Stomach smooth muscle (tissue), 2 donors: ENCODE results near the gene CDCA3.
"Not testable (repeated sequence)": the region's sequence is repeated elsewhere in the genome, so short reads cannot be mapped to it uniquely, and the experiment has no call there.

Experiments
- H3K27ac ChIP-seq: one replicate; pipeline ENCODE4 v1.7.0; 2013; ENCODE audit warnings: mild to moderate bottlenecking, low read length, inconsistent platforms
- H3K27me3 ChIP-seq, 2 donors: one replicate each; pipeline ENCODE4 v1.7.0; 2013; ENCODE audit warnings: low read length in 2 of 2; ENCODE audit not compliant: insufficient read depth in 2 of 2, control insufficient read depth in 1 of 2
- H3K36me3 ChIP-seq, 2 donors: one replicate each; pipeline ENCODE4 v1.7.0; 2013; ENCODE audit warnings: low read length in 2 of 2; ENCODE audit not compliant: control insufficient read depth in 2 of 2, insufficient read depth in 2 of 2
- H3K4me1 ChIP-seq: one replicate; pipeline ENCODE4 v1.7.0; 2013; ENCODE audit warnings: low read length; ENCODE audit not compliant: control insufficient read depth, insufficient read depth
- H3K4me3 ChIP-seq, 2 donors: one replicate each; pipeline ENCODE4 v1.7.0; 2013; ENCODE audit warnings: low read length in 2 of 2
- H3K9ac ChIP-seq, 2 donors: one replicate each; pipeline ENCODE4 v1.7.0; 2013; ENCODE audit warnings: low read length in 2 of 2, mild to moderate bottlenecking in 1 of 2
- H3K9me3 ChIP-seq, 2 donors: one replicate each; pipeline ENCODE4 v1.7.0; 2013; ENCODE audit warnings: low read length in 2 of 2; ENCODE audit not compliant: control insufficient read depth in 2 of 2
- donor health status: healthy.
- donor health status: Pancreatic carcinoma.

The CDCA3 gene

GRCh38 chr12:6851153-6851920 lies at the start of gene CDCA3:
Gene CDCA3, minus strand, starts transcription at chr12:6851286. Its CDS starts 334 bp downstream, at chr12:6850952.
- H3K4me1 ChIP-seq: peaks cover 25% of the 10 kb centered on the region
- H3K36me3 ChIP-seq: peaks cover 16 to 28% of the 10 kb centered on the region in 2 donors
- H3K9me3 ChIP-seq: no peaks in the 10 kb centered on the region
- H3K9ac ChIP-seq: peak within 1 kb of the TSS; percentile 66 to 92
- H3K27ac ChIP-seq: peak within 1 kb of the TSS; percentile 96
- H3K4me3 ChIP-seq: peak within 1 kb of the TSS; percentile 82 to 99
- no peaks in the 10 kb centered on the region for H3K27me3 ChIP-seq

DNA sequence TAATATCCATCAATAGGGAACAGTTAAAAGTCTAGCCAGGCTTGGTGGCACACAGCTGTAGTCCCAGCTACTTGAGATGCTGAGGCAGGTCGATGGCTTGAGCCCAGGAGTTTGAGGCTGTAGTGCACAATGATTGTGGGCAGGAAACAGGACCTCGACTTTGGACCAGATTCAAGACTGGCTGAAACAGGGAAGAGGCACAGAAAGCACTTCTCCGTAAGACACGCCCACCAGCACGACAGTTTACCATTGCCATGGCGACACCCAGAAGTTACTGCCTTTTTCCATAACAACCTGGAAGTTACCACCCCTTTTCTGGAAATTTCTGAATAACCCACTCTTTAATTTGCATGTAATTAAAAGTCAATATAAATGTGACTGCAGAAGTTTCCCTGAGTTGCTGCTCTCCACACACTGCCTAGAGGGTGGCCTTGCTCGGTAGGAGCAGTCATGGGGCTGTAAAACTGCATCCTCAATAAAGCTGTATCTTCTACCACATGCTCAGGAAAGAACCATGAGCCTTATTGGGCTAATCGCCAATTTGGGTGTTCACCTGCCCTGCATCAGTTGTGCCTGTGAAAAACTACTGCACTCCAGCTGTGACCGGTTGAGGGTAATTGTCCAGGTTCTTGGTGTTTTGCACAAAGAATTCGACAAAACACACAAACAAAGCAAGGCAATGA lies 48.9 kb upstream of the CDCA3 start:
- no peak overlapping the region for H3K9ac ChIP-seq
- H3K27me3 ChIP-seq: no peaks in the 10 kb centered on the region
- H3K4me1 ChIP-seq: peaks cover 14% of the 10 kb centered on the region
- H3K9me3 ChIP-seq: no peaks in the 10 kb centered on the region
- no peak overlapping the region for H3K27ac ChIP-seq
- no peaks in the 10 kb centered on the region for H3K36me3 ChIP-seq
- H3K4me3 ChIP-seq: no peak overlapping the region

DNA sequence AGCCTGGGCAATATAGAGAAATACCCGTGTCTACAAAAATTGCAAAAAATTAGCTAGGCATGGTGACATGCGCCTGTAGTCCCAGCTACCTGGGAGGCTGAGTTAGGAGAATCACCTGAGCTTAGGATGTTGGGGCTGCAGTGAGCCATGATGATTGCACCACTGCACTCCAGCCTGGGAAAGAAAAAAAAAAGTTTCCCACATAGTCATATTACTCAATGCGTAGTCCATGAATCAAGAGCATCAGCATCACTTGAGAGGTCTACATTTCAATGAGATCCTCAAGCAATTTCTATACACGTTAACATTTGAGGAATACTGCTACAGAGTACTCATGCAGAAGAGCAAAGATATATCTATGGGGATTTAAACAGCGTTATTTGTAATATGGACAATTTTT lies 48.3 kb upstream of the CDCA3 start:
- Histone ChIP-seq H3K4me3 (no peak overlapping the region), H3K27me3 (no peaks in the 10 kb centered on the region), H3K9me3 (no peaks in the 10 kb centered on the region), H3K36me3 (no peaks in the 10 kb centered on the region), H3K27ac (no peak overlapping the region), H3K4me1 (peaks cover 11% of the 10 kb centered on the region), H3K9ac (no peak overlapping the region)

- Histone ChIP-seq H3K9ac (no peak overlapping the region), H3K36me3 (no peaks in the 10 kb centered on the region), H3K9me3 (no peaks in the 10 kb centered on the region), H3K4me1 (peaks cover 6% of the 10 kb centered on the region), H3K4me3 (no peak overlapping the region), H3K27ac (no peak overlapping the region), H3K27me3 (no peaks in the 10 kb centered on the region)
Measured at GRCh38 chr12:6896846-6897435, 45.9 kb upstream of the CDCA3 start.

DNA sequence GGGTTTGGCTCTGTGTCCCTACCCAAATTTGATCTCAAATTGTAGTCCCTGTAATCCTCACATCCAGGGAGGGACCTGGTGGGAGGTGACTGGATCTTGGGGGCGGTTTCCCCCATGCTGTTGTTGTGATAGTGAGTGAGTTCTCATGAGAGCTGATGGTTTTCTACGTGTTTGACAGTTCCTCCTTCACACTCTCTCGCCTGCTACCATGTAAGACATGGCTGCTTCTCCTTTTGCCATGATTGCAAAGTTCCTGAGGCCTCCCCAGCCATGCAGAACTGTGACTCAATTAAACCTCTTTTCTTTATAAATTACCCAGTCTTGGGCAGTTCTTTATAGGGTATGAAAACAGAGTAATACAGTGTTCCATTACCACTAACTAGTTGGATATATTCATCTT lies 43.2 kb upstream of the CDCA3 start:
- H3K4me3 ChIP-seq: no peak overlapping the region
- H3K4me1 ChIP-seq: peaks cover 9% of the 10 kb centered on the region
- H3K27ac ChIP-seq: no peak overlapping the region
- H3K9ac ChIP-seq: no peak overlapping the region
- H3K27me3 ChIP-seq: no peaks in the 10 kb centered on the region
- H3K9me3 ChIP-seq: no peaks in the 10 kb centered on the region
- H3K36me3 ChIP-seq: no peaks in the 10 kb centered on the region

DNA sequence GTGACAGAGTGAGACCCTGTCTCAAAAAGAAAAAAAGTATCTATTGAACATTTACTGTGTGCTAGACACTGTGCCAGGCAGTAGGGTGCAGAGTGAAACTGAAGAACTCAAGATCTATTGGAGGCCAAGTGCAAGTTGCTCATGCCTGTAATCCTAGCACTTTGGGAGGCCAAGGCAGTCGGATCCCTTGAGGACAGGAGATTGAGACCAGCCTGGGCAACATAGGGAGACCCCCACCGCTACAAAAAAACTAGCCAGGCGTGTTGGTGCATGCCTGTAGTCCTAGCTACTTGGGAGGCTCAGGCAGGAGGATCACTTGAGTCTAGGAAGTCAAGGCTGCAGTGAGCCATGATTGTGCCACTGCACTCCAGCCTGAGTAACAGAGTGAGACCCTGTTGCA lies 41.6 kb upstream of the CDCA3 start:
- H3K4me1 ChIP-seq, H3K9me3 ChIP-seq, H3K27me3 ChIP-seq, H3K36me3 ChIP-seq, H3K27ac ChIP-seq, H3K4me3 ChIP-seq, H3K9ac ChIP-seq: not testable (repeated sequence)

DNA sequence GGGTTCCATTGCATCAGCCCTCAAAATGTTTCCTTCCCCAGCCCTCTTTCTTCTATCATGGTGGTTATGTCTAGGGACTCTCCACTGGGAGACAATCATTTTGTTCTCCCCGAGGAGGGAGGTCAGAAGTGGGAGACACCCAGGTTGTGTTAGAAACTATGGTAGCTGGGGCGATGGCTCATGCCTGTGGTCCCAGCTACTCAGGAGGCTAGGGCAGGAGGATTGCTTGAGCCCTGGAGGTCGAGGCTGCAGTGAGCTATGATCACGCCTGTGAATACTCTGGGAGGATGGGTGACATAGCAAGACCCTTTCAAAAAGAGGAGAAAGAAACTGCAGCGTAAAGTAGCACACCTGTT lies 40.5 kb upstream of the CDCA3 start:
- H3K4me3 ChIP-seq: peak overlapping the region; percentile 83 to 96
- peak overlapping the region; percentile 89 to 91 for H3K9ac ChIP-seq
- H3K9me3 ChIP-seq: no peaks in the 10 kb centered on the region
- H3K27me3 ChIP-seq: no peaks in the 10 kb centered on the region
- peaks cover 9% of the 10 kb centered on the region for H3K4me1 ChIP-seq
- H3K36me3 ChIP-seq: no peaks in the 10 kb centered on the region
- peak overlapping the region; percentile 89 for H3K27ac ChIP-seq

DNA sequence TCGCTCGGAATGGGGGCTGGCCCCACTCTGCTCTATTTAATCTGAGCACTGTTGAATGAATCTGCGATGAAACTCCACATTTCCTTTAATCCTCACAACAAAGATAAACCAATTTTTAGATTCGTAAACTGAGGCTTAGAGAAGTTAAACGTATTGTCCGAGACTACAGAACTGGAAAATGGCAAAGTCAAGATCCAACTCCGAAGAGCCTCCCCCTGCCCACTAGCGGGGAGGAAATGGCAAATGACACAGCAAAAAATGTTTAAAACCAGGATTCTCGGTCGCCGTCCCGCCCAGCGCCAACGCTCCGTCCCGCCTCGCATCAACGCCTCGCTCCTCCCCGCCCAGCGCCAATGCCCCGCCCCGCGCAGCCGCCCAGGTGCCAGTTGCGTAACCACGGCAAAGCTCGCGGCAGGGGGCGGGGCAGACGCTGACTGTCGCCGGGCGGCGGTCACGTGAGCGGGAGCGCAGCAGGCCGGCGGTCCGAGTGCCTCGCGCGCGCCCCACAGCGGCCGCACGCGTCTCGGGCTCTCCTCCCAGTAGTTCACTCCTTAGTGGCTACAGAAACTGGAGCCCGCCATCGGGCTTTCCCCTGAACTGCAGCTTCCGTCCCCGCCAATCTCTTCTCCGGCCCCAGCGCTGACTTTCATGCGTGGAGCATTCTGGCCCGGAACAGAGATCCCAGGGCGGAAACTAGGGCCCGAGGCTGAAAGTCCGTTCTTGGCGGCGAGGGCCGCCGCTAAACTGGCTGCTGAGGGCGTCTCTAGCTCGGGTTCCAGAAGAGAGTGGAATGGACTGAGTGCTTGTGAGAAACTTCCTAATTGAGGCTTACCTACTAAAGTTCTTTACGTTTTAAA lies 39.9 kb upstream of the CDCA3 start:
- Histone ChIP-seq H3K9me3 (no peaks in the 10 kb centered on the region), H3K36me3 (no peaks in the 10 kb centered on the region), H3K27ac (peak overlapping the region; percentile 89), H3K9ac (peak overlapping the region; percentile 89 to 91), H3K4me3 (peak overlapping the region; percentile 83 to 96), H3K27me3 (no peaks in the 10 kb centered on the region), H3K4me1 (peaks cover 9% of the 10 kb centered on the region)

- not testable (repeated sequence) for H3K4me3 ChIP-seq, H3K9me3 ChIP-seq, H3K4me1 ChIP-seq, H3K36me3 ChIP-seq, H3K27me3 ChIP-seq
- Histone ChIP-seq H3K27ac (peak overlapping the region; percentile 87), H3K9ac (peak overlapping the region in 1 of 2 donors; percentile 65)
Measured at GRCh38 chr12:6889775-6890573, 38.9 kb upstream of the CDCA3 start.

GRCh38 chr12:6888794-6889193 lies 37.7 kb upstream of the CDCA3 start:
- not testable (repeated sequence) for H3K27ac ChIP-seq, H3K4me3 ChIP-seq, H3K9me3 ChIP-seq, H3K27me3 ChIP-seq, H3K9ac ChIP-seq, H3K4me1 ChIP-seq, H3K36me3 ChIP-seq
